ENCODE results near the gene FITM1. TPM values are rescaled to one million over a fixed set of nuclear protein-coding genes. Genes with fewer than 3 reads are reported as not detected.

The FITM1 gene
- total RNA-seq, 1 experiment from 2014 or later: 0.55 TPM

- no peaks in the 10 kb centered on the region for H3K9me3 ChIP-seq (ENCODE audit: low read length)
- CTCF ChIA-PET: interaction anchor here (1.0 to 1.2 kb wide), 2 partner anchors 21 to 27 kb away, joined by 4 to 6 read pairs; partner anchors contain the start of genes DCAF11 and NRL
- BruUV-seq (replicated peaks): no TSS peak
- no peaks in the 10 kb centered on the region for H3F3A ChIP-seq (ENCODE audit: low read length, unreplicated experiment)
- no peaks in the 10 kb centered on the region for H3K27me3 ChIP-seq (ENCODE audit: low read length)
- no peak for DNase-seq
- peaks cover 23% of the 10 kb centered on the region for H3K4me1 ChIP-seq (ENCODE audit: insufficient read depth, low read length)
- no peak; the same call in 1 of the 2 replicates for ATAC-seq
- peak overlapping the region; percentile 95 for H3K4me3 ChIP-seq (ENCODE audit: low read length)
- H3K9me2 ChIP-seq (replicated peaks; ENCODE audit: low read length): no peaks in the 10 kb centered on the region
- H3K27ac ChIP-seq (ENCODE audit: low read length): no peak overlapping the region
- intact Hi-C loops (cut with micrococcal nuclease): no loop called here
- peaks cover 31% of the 10 kb centered on the region for H3K79me2 ChIP-seq (ENCODE audit: low read length)
- H3K36me3 ChIP-seq (ENCODE audit: low read depth, low read length): peaks cover 17% of the 10 kb centered on the region; the same call in 1 of the 2 replicates
- H4K20me1 ChIP-seq (ENCODE audit: low read length): no peaks in the 10 kb centered on the region
- H3K4me2 ChIP-seq (ENCODE audit: low read length): peak overlapping the region; percentile 93
- TF ChIP-seq EZH2 (IDR thresholded peaks at IDR 0.05; ENCODE audit: low read length, unreplicated experiment) (no peak), EZH2phosphoT487 (IDR thresholded peaks at IDR 0.05; ENCODE audit: borderline replicate concordance, low read length) (no peak), CTCF (conservative IDR thresholded peaks at IDR 0.05; ENCODE audit: low read depth, low read length) (no peak)
- peak overlapping the region; percentile 27; the same call in 1 of the 2 replicates for H3K9ac ChIP-seq (ENCODE audit: low read length)
- peak overlapping the region; percentile 93 for H2AFZ ChIP-seq (ENCODE audit: low read length)
- POLR2A ChIA-PET (ENCODE audit: unreplicated experiment): interaction anchor here (1.4 to 2.0 kb wide), 2 partner anchors 11 to 21 kb away, joined by 14 read pairs; partner anchors contain the start of genes DCAF11, NRL and RNF31
Measured at GRCh38 chr14:24135584-24135833, 5.0 kb downstream of the FITM1 start.

GRCh38 chr14:24135834-24136683 lies 5.6 kb downstream of the FITM1 start, which contains the start of gene PSME1:
TSS of gene PSME1 (plus strand) at chr14:24136194. CDS start at chr14:24136263, 69 bp downstream.
- intact Hi-C loops (cut with micrococcal nuclease): loop anchor here (1.0 kb wide), 1 partner anchor 21 kb away; no protein-coding TSS in a partner anchor
- ChIA-PET POLR2A (ENCODE audit: unreplicated experiment) (interaction anchor here (0.5 to 2.0 kb wide), 4 partner anchors 11 to 1082 kb away, joined by 4 to 14 read pairs (median 9); partner anchors contain the start of genes DCAF11, NRL and RNF31), CTCF (interaction anchor here (0.6 to 1.2 kb wide), 4 partner anchors 22 to 196 kb away, joined by 4 to 8 read pairs (median 5); partner anchors contain the start of genes DCAF11, IRF9 and NRL)
- Histone ChIP-seq H3K4me3 (ENCODE audit: low read length) (peak within 1 kb of the TSS; percentile 95), H3K9me2 (replicated peaks; ENCODE audit: low read length) (no peaks in the 10 kb centered on the region), H3K4me1 (ENCODE audit: insufficient read depth, low read length) (peaks cover 23% of the 10 kb centered on the region), H3K36me3 (ENCODE audit: low read depth, low read length) (peaks cover 17% of the 10 kb centered on the region; the same call in 1 of the 2 replicates), H3F3A (ENCODE audit: low read length, unreplicated experiment) (no peaks in the 10 kb centered on the region), H2AFZ (ENCODE audit: low read length) (peak within 1 kb of the TSS; percentile 93), H3K9ac (ENCODE audit: low read length) (peak within 1 kb of the TSS; percentile 80), H4K20me1 (ENCODE audit: low read length) (no peaks in the 10 kb centered on the region), H3K9me3 (ENCODE audit: low read length) (no peaks in the 10 kb centered on the region), H3K27me3 (ENCODE audit: low read length) (no peaks in the 10 kb centered on the region), H3K27ac (ENCODE audit: low read length) (no peak within 1 kb of the TSS), H3K79me2 (ENCODE audit: low read length) (peaks cover 37% of the 10 kb centered on the region), H3K4me2 (ENCODE audit: low read length) (peak within 1 kb of the TSS; percentile 93)
- BruUV-seq (replicated peaks): no TSS peak
- DNase-seq (peak; percentile 90), ATAC-seq (peak; percentile 86)
- TF ChIP-seq CTCF (conservative IDR thresholded peaks at IDR 0.05; ENCODE audit: low read depth, low read length): no peak
- TF ChIP-seq EZH2 (IDR thresholded peaks at IDR 0.05; ENCODE audit: low read length, unreplicated experiment): no peak
- no peak for TF ChIP-seq EZH2phosphoT487 (IDR thresholded peaks at IDR 0.05; ENCODE audit: borderline replicate concordance, low read length)

Data from PC-3 (cell line).